TTC549 (cell line): ENCODE measurements around the gene HRK.

Experiments
- FAIRE-seq: peaks from 2 replicates; lab custom pipeline; 2012; peaks lifted over from hg19 to GRCh38; lab: Jason Lieb, UNC

HRK gene

DNA sequence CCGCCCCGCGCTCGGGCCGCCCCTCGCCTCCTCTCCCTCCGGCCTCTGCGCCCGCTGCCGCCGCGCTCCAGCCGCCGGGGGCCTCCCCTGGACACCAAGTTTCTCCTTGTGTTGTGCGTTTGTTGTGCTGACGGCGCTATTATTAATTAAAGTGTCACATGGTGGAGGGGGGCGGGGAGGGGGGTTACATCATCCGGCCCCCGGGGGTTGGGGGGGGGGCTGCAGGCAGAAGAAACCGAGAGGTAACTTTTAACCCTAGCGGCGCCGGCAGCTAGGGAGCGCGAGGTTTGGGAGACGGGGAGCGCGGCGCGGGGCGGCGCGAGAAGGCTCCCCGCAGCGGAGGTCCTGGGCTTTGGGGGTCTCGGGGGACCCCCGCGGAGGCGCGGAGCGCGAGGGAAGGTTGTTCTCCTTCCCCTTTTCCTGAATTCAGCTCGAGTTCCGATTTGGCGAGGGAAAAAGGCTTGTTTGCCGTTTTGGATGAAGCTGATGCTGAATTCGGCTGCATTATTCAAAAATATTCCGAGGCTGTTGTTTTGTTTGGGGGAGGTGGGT, at the start of gene HRK:
Gene HRK, minus strand, starts transcription at position 117 of the 552 bp plus-strand sequence. CDS start 134 bp downstream, outside the sequence.
- no peak for FAIRE-seq

DNA sequence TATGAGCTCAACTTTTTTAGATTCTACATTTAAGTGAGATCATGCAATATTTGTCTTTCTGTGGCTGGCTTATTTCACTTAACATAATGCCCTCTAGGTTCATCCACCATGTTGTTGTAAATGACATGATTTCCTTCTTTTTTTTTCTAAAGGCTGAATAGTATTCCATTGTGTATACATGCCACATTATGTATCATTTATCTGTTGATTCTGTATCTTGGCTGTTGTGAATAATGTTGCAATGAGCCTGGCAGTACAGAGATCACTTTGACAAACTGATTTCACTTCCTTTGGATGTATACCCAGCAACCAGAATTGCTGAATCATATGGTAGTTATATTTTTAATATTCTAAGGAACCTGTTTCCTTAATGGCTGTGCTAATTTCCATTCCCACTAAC, 48.6 kb upstream of the HRK start:
- FAIRE-seq, result no peak

- no peak for FAIRE-seq
Observed at GRCh38 chr12:116928504-116928903, 47.3 kb upstream of the HRK start.

DNA sequence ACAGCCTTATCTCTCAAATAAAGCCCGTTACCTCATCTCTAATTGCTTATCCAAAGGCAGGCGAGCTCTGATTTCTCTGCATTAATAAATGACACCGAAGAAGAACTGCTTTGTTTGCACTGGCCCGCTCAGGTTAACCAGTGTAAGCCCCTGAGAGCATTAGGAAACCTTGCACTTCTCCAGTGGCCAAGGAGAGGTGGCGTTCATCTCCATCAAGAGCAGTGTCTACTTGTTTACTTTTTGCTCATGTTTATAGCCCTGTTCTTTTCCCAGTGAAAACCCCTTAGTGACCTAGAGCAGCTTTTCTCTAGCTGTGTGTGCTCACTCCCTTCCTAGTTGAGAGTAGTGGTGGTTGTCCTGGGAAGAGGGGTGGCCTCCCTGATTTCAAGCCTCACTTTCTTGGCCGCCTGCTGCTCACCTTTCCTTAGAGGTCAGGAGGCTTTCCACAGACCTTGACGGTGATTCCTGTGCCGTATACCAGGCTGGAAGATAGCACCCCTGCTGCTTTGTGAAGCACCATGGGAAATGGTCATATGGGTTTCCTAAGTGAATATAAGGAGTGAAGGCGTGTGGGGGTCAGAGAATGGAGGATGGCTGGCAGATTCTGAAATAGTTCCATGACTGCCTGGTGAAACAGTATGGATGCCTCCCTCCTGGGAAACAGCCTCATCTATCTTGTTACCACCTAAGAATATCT, 46.2 kb upstream of the HRK start:
- no peak for FAIRE-seq

- no peak for FAIRE-seq
Observed at GRCh38 chr12:116926283-116927243, 45.3 kb upstream of the HRK start.

DNA sequence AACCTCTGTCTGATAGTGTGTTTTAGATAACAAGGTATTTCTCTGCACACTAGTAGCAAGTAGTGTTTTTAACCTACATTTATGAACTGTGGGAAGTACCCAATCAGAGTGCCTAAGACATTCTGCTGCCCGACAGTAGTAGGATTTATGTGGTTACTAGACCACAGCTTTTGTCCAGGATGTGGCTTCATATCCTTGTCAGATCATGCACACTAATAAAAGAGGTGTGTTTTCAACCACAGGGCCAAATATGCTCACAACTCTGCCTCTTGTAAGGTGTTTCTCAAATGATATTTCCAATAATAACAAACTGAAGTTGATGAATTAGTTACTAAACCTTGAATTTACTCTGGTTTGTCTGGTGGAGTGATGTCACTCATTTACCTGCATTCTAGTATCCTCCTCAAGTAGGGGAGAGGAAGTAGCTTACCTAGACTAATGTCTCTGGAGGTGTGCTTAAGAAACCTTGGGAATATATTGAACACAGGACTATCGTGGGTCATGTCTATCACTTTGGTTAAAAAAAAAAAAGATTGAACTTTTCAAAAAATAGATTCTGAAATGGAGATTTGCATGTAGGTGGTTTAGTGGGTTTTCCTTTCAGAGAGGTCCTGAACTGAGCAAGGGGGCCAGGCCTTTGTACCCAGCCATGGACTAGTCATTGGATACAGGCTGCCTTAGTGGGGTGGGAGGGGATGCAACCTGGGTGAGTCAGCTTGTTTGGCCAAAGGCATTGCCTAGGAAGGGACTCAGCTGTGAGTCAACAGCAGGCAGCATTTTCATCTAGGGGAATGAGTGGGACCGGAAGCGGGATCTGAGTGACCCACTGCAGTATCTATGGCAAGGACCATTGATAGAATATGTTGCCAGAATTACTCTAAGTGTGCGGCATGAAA, 43.6 kb upstream of the HRK start:
- FAIRE-seq, result no peak

DNA sequence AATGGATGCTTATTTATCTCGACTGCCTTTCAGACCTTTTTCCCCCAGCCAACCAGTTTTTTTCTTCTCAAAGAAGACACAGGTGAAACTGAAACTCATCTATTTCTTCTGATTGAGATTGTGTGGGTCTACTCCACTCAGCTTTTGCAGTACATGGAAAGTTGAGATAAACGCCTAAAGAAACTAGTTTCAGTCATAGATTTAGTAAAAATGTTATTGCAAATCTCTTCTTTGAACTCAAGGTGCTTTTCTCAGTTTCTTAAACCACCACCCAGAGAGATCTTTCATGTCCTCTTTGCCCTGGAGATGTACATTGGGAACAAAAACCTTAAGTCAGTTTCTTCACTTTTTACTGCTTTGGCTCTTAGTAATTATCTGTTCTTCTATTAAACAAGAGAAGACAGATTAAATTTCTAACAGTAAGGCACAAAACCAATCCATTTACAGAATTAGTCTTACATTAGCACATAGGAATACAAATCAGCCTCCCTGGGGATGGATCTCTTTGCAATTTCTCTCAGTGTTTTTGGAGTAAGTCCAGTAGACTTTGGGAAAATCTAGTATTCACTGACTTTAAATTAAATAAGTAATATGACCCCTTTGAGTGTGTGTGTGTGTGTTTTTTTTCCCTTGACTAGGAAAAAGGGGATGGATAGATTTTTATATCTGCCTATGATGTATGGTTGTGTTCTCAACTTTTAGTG, 41.1 kb upstream of the HRK start:
- no peak for FAIRE-seq

DNA sequence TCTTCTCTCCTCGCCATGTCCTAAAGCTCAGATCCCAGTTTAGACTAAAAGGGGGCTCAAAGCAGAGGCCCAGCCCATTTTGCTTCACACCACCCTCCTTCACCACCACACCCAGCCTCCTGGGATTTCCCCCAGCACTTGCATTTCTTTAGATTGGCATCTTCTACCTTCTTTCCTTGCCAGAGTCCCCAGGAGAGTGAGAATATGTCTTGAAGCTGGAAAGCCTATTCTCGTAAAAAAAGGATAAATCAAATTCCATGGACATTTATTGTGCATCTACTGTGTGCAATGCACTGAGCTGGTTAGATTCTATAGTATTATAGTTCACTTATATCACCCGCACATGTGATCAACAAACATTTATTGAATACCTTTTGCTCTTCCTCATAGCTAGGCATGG, 39.7 kb upstream of the HRK start:
- FAIRE-seq, result no peak

DNA sequence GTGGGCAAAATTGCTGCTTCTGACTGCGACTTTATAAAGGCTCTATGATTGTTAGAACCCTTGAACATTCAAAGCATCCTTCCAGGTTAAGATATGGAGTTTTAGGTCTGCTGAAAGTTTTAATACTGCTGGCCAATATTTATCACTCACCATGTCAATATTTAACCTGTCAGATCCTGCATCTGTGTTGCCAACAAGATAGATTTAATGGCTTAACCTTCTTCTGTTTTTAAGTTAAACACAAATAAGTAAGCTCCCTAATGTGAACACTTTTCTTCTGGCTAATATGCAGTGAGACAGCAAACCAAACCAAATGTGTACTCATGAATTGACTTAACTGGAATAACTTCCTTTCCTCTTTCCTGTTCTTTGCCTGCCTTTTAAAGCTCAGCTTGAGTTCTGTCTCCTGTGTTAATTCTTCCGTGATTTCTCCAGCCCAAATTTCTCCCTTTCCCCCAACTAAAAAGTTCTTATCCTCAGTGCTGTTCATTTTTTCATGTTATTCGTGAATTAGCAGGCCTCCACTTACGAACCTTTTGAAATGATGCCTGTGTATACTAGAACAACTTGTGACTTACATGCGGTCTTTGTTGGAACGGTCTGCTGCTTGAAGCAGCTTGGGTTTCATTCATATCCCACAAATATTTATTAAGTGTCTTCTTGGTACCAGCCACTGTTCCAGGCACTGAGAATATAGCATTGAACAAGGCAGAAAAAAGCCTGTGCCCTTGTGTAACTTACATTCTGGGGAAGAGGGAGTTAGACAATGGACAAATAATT, 38.7 kb upstream of the HRK start:
- no peak for FAIRE-seq

DNA sequence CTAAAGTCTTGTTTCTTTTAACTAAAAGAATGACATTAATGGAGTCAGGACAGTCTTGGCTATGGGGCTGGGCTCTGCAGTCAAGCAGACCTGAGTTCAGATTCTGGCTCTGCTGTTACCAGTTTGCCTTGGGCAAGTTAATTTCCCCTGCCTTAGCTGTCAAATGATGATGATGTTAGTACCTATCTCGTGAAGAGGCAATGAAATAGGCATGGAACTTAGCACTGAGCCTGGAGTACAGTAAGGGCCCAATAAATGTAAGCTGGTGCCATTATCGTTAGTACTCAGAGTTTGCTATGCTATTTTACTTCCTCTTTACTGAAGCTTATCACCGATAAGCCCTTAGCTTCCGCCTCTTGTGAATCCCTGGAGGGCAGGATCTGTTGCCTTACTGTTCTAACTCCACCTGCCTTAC, 38.0 kb upstream of the HRK start:
- no peak for FAIRE-seq

GRCh38 chr12:116918464-116918863, 37.2 kb upstream of the HRK start:
- no peak for FAIRE-seq

GRCh38 chr12:116916714-116917114, 35.5 kb upstream of the HRK start:
- FAIRE-seq, result no peak

DNA sequence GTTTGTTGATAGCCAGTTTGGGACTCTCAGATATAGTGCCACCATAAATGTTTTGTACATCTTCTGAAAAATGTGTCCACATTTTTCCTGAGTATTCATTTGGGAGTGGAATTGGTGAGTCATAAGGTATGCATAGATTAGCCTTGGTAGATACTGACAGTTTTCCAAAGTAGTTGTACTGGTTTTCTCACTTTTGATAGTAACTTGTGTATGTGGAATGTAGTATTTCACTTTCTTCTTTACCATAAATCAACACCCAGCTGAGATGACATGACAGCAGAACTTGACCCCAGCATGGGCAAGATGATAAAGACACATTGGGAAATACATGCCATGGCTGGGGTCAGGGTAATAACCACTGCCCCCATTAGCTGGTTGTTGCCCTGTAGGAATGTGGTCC, 34.9 kb upstream of the HRK start:
- FAIRE-seq, result no peak

GRCh38 chr12:116915326-116915725, 34.1 kb upstream of the HRK start:
- no peak for FAIRE-seq

DNA sequence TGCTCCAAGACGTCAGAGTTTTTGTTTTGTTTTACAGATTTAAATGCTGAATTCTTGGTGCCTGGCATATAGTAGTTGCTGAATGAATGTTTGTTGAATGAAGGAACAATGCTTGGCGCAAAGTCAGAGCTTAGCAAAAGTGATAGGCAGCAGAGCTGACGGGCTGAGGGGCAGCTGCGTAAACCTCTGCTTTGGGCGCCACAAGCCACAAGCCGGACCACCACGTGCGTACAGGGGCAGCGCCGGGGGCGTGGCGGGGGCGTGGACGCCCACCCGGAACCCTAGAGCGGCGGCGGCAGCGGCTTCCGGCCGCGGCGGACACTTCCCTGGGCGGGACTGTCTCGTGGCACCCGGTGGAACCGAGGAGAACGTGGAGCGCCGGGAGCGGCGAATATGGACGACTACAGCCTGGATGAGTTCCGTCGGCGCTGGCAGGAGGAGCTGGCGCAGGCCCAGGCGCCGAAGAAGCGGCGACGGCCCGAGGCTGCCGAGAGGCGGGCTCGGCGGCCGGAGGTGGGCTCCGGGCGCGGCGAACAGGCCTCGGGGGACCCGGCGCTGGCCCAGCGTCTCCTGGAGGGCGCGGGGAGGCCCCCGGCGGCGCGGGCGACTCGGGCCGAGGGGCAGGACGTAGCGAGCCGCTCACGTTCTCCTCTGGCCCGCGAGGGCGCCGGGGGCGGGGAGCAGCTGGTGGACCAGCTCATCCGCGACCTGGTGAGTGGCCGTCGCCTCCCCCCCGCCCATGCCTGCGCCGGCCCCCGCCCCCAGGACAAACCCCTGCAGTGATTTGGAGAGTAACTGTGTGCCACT, 29.6 kb upstream of the HRK start, which contains the start of gene FBXW8:
Gene FBXW8, plus strand, starts transcription at position 306 of the 807 bp plus-strand sequence. Its CDS starts 88 bp downstream, at position 394.
- FAIRE-seq, result no peak

- FAIRE-seq, result no peak
Observed at GRCh38 chr12:116910280-116910644, 29.0 kb upstream of the HRK start.

DNA sequence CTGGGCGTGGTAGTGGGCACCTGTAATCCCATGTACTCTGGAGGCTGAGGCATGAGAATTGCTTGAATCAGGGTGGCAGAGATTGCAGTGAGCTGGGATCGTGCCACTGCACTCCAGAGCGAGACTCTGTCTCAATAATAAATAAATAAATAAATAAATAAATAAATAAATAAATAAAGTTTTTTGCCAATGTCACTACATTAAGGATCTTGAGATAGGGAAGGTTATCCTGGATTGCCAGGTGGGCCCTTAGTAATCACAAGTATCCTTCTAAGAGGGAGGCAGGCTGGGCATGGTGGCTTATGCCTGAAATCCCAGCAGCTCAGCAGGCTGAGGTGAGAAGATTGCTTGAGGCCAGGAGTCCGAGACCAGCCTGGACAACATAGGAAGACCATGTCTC, 25.0 kb upstream of the HRK start:
- no peak for FAIRE-seq

- FAIRE-seq, result no peak
Observed at GRCh38 chr12:116903818-116904217, 22.6 kb upstream of the HRK start.

- FAIRE-seq, result no peak
Observed at GRCh38 chr12:116901612-116902011, 20.4 kb upstream of the HRK start.

GRCh38 chr12:116898669-116899068, 17.4 kb upstream of the HRK start:
- no peak for FAIRE-seq
